Iris pigment epithelial cell (primary cell): ENCODE results near the gene TSPOAP1.

ENCODE experiments used
- DNase-seq: peaks from one replicate; pipeline ENCODE4 v3.0.0-alpha.2; 2011; ENCODE audit warnings: low read depth

TSPOAP1 gene

GRCh38 chr17:58253082-58253481, 75.5 kb downstream of the TSPOAP1 start:
- no peak for DNase-seq

- no peak for DNase-seq
Observed at GRCh38 chr17:58252141-58252540, 76.5 kb downstream of the TSPOAP1 start.
